Measurements from ENCODE around the gene SPATA31C1. TPM values are rescaled to one million over a fixed set of nuclear protein-coding genes. Genes with fewer than 3 reads are reported as not detected.

SPATA31C1 gene
- polyA plus RNA-seq, 3 donors, result not detected

DNA sequence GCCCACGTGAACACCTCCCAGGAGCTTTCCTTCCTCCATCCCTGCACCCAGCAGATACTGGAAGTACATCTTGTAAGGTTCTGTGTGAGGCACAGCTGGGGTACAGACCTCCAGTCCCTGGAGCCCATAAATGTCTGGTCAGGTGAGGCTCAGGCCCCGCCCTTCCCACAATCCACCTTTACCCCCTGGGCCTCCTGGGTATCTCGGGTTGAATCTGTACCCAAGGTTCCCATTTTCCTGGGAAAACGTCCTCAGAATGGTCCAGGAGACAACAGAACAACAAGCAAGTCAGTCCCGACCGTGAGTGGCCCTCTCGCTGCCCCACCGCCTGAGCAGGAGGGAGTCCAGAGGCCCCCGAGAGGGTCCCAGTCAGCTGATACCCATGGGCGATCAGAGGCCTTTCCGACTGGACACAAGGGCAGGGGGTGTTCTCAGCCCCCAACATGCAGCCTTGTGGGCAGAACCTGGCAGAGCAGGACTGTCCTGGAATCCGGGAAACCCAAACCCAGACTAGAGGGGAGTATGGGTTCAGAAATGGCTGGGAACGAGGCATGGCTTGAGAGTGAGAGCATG lies 30.7 kb upstream of the SPATA31C1 start:
- no peak overlapping the region for H3K4me3 Mint-ChIP-seq
- 86% methylated on average over 12 of the region's 13 CpGs for WGBS (ENCODE audit: insufficient coverage)
- H3K27ac Mint-ChIP-seq, result no peak overlapping the region
- Histone ChIP-seq H3K27me3 (ENCODE audit: control insufficient read depth in 2 of 2, insufficient read depth in 2 of 2, low read length in 2 of 2) (no peaks in the 10 kb centered on the region), H3K79me2 (ENCODE audit: insufficient read depth, low read length) (no peaks in the 10 kb centered on the region), H4K20me1 (ENCODE audit: insufficient read depth, low read length) (no peaks in the 10 kb centered on the region), H3K4me3 (replicated peaks in 1 of 3; ENCODE audit: low read depth in 2 of 3, low read length in 3 of 3) (no peak overlapping the region), H3K27ac (ENCODE audit: low read depth in 1 of 2, low read length in 2 of 2) (no peak overlapping the region), H3K9me3 (replicated peaks in 1 of 2; ENCODE audit: control insufficient read depth in 1 of 2, insufficient read depth in 1 of 2, low read length in 2 of 2) (no peaks in the 10 kb centered on the region), H2AFZ (ENCODE audit: insufficient read depth, low read depth, low read length, poor library complexity, severe bottlenecking) (no peak overlapping the region), H3K4me1 (ENCODE audit: control insufficient read depth in 1 of 2, insufficient read depth in 2 of 2, low read length in 2 of 2) (no peaks in the 10 kb centered on the region), H3K4me2 (replicated peaks; ENCODE audit: extremely low read depth, low read length, poor library complexity, severe bottlenecking) (no peak overlapping the region), H3K9ac (ENCODE audit: insufficient read depth, low read length, poor library complexity, severe bottlenecking) (no peak overlapping the region), H3K36me3 (replicated peaks in 1 of 2; ENCODE audit: control insufficient read depth in 1 of 2, insufficient read depth in 2 of 2, low read length in 2 of 2) (no peaks in the 10 kb centered on the region)
- TF ChIP-seq, protein P1, sequence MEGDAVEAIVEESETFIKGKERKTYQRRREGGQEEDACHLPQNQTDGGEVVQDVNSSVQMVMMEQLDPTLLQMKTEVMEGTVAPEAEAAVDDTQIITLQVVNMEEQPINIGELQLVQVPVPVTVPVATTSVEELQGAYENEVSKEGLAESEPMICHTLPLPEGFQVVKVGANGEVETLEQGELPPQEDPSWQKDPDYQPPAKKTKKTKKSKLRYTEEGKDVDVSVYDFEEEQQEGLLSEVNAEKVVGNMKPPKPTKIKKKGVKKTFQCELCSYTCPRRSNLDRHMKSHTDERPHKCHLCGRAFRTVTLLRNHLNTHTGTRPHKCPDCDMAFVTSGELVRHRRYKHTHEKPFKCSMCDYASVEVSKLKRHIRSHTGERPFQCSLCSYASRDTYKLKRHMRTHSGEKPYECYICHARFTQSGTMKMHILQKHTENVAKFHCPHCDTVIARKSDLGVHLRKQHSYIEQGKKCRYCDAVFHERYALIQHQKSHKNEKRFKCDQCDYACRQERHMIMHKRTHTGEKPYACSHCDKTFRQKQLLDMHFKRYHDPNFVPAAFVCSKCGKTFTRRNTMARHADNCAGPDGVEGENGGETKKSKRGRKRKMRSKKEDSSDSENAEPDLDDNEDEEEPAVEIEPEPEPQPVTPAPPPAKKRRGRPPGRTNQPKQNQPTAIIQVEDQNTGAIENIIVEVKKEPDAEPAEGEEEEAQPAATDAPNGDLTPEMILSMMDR (IDR thresholded peaks at IDR 0.05), result no peak
- no peaks in the 10 kb centered on the region for H3K36me3 Mint-ChIP-seq
- no peak for DNase-seq
- no peaks in the 10 kb centered on the region for H3K4me1 Mint-ChIP-seq
- intact Hi-C loops (cut with micrococcal nuclease), result no loop called here
- H3K27me3 Mint-ChIP-seq (ENCODE audit: low read depth in 3 of 3), result peaks cover 4 to 11% (median 5%) of the 10 kb centered on the region in 3 donors
- H3K9me3 Mint-ChIP-seq, result peaks cover 0 to 2% (median 0%) of the 10 kb centered on the region in 7 donors

DNA sequence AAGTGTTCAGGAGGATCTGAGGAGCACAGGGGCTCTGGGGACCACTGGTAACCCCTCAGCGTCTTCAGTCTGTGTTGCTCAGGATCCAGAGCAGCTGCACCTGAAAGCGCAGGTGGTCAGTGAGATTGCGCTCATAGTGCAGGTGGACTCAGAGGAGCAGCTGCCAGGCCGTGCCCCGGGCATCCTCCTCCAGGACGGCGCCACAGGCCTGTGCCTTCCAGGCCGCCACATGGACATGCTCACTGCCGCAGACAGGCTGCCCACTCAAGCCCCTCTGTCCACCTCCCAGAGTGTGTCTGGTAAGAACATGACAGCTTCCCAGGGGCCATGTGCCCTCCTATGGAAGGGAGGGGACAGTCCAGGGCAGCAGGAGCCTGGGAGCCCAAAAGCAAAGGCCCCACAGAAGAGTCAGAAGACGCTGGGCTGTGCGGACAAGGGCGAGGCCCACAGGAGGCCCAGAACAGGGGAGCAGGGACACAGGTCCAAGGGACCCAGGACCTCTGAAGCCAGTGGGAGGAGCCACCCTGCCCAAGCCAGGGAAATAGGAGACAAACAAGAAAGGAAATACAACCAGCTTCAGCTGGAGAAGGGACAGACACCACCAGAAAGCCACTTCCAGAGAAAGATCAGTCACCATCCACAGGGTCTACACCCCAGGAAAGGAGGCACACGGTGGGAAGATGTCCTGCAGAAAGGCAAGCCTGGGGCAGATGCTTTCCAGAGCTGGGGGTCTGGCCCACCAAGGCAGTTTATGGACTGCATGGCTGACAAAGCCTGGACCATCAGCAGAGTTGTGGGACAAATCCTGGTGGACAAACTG lies 29.9 kb upstream of the SPATA31C1 start:
- H2AFZ ChIP-seq (ENCODE audit: insufficient read depth, low read depth, low read length, poor library complexity, severe bottlenecking), result no peak overlapping the region
- no peaks in the 10 kb centered on the region for H3K4me1 Mint-ChIP-seq
- no peak overlapping the region for H3K9ac ChIP-seq (ENCODE audit: insufficient read depth, low read length, poor library complexity, severe bottlenecking)
- H3K4me1 ChIP-seq (ENCODE audit: control insufficient read depth in 1 of 2, insufficient read depth in 2 of 2, low read length in 2 of 2), result no peaks in the 10 kb centered on the region
- no peak overlapping the region for H3K27ac ChIP-seq (ENCODE audit: low read depth in 1 of 2, low read length in 2 of 2)
- H3K27me3 Mint-ChIP-seq (ENCODE audit: low read depth in 3 of 3), result peaks cover 3 to 11% (median 4%) of the 10 kb centered on the region in 3 donors
- H3K36me3 Mint-ChIP-seq, result no peaks in the 10 kb centered on the region
- H4K20me1 ChIP-seq (ENCODE audit: insufficient read depth, low read length), result no peaks in the 10 kb centered on the region
- H3K9me3 Mint-ChIP-seq, result peaks cover 0 to 2% (median 0%) of the 10 kb centered on the region in 7 donors
- intact Hi-C loops (cut with micrococcal nuclease), result no loop called here
- no peak for DNase-seq
- no peaks in the 10 kb centered on the region for H3K79me2 ChIP-seq (ENCODE audit: insufficient read depth, low read length)
- H3K27me3 ChIP-seq (ENCODE audit: control insufficient read depth in 2 of 2, insufficient read depth in 2 of 2, low read length in 2 of 2), result no peaks in the 10 kb centered on the region
- H3K36me3 ChIP-seq (replicated peaks in 1 of 2; ENCODE audit: control insufficient read depth in 1 of 2, insufficient read depth in 2 of 2, low read length in 2 of 2), result no peaks in the 10 kb centered on the region
- H3K9me3 ChIP-seq (replicated peaks in 1 of 2; ENCODE audit: control insufficient read depth in 1 of 2, insufficient read depth in 1 of 2, low read length in 2 of 2), result no peaks in the 10 kb centered on the region
- TF ChIP-seq, protein P1 (IDR thresholded peaks at IDR 0.05), result no peak
- H3K4me3 ChIP-seq (replicated peaks in 1 of 3; ENCODE audit: low read depth in 2 of 3, low read length in 3 of 3), result no peak overlapping the region
- 90% methylated on average over 9 of the region's 13 CpGs for whole genome bisulfite sequencing (ENCODE audit: insufficient coverage)
- H3K4me3 Mint-ChIP-seq, result no peak overlapping the region
- no peak overlapping the region for H3K4me2 ChIP-seq (replicated peaks; ENCODE audit: extremely low read depth, low read length, poor library complexity, severe bottlenecking)
- H3K27ac Mint-ChIP-seq, result no peak overlapping the region
